Uterus (tissue), 2 donors: ENCODE results near the gene TSKU.

Experiments
- CTCF ChIP-seq, 4 experiments: fragments of 200-600 bp in 2 of 4; fragments of 450-650 bp in 2 of 4; sonication (generic) in 2 of 4; IDR thresholded peaks; one replicate each; pipeline ENCODE4 v1.5.1; 2016 to 2019; ENCODE audit warnings: antibody characterized with exemption in 4 of 4, mild to moderate bottlenecking in 2 of 4, moderate library complexity in 1 of 4
- POLR2A ChIP-seq, 2 donors: fragments of 450-650 bp; IDR thresholded peaks; one replicate each; pipeline ENCODE4 v1.6.1; 2016; ENCODE audit warnings: antibody characterized with exemption in 2 of 2, mild to moderate bottlenecking in 1 of 2, moderate library complexity in 1 of 2

- TF ChIP-seq CTCF (IDR thresholded peaks at IDR 0.05) (no peak), POLR2A (IDR thresholded peaks at IDR 0.05) (no peak)
Measured at GRCh38 chr11:76808171-76808570, 25.0 kb downstream of the TSKU start.
